Fibroblast of pulmonary artery (primary cell): ENCODE results near the gene MYLK.

Experiments used
- DNase-seq: peaks from one replicate; pipeline ENCODE4 v3.0.0-alpha.2; 2010; ENCODE audit warnings: low read depth
- H3K4me3 ChIP-seq: replicated peaks from 2 replicates; pipeline ENCODE4 v1.5.1; 2011; ENCODE audit warnings: low read depth, mild to moderate bottlenecking, control low read depth, low read length, moderate library complexity
- TF ChIP-seq, protein P1 (sequence below): IDR thresholded peaks from 2 replicates; pipeline ENCODE4 v1.5.1; 2011; ENCODE audit warnings: mild to moderate bottlenecking, control low read depth, low read length, inconsistent platforms; ENCODE audit errors: missing control alignments

Gene MYLK

DNA sequence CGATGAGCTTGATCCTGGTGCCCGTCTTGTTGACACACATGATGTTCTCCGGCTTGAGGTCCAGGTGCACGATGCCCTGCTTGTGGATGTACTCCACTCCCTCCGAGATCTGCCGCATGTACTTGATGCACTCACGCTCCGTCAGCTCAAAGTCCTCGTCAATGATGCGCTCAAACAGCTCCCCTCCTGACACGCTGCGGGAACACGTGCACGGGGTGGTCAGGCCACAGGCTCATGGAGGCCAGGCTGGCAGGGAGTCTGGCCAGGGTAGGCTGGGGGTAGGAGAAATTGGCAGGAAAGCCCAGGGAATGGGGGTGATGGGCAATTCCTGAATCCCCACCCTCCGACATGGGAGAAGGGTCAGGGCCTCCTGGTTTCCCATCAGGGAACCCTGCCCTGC is 243.8 kb downstream of the MYLK start:
- TF ChIP-seq, protein P1, sequence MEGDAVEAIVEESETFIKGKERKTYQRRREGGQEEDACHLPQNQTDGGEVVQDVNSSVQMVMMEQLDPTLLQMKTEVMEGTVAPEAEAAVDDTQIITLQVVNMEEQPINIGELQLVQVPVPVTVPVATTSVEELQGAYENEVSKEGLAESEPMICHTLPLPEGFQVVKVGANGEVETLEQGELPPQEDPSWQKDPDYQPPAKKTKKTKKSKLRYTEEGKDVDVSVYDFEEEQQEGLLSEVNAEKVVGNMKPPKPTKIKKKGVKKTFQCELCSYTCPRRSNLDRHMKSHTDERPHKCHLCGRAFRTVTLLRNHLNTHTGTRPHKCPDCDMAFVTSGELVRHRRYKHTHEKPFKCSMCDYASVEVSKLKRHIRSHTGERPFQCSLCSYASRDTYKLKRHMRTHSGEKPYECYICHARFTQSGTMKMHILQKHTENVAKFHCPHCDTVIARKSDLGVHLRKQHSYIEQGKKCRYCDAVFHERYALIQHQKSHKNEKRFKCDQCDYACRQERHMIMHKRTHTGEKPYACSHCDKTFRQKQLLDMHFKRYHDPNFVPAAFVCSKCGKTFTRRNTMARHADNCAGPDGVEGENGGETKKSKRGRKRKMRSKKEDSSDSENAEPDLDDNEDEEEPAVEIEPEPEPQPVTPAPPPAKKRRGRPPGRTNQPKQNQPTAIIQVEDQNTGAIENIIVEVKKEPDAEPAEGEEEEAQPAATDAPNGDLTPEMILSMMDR, result no peak
- H3K4me3 ChIP-seq, result no peak overlapping the region
- DNase-seq, result no peak

DNA sequence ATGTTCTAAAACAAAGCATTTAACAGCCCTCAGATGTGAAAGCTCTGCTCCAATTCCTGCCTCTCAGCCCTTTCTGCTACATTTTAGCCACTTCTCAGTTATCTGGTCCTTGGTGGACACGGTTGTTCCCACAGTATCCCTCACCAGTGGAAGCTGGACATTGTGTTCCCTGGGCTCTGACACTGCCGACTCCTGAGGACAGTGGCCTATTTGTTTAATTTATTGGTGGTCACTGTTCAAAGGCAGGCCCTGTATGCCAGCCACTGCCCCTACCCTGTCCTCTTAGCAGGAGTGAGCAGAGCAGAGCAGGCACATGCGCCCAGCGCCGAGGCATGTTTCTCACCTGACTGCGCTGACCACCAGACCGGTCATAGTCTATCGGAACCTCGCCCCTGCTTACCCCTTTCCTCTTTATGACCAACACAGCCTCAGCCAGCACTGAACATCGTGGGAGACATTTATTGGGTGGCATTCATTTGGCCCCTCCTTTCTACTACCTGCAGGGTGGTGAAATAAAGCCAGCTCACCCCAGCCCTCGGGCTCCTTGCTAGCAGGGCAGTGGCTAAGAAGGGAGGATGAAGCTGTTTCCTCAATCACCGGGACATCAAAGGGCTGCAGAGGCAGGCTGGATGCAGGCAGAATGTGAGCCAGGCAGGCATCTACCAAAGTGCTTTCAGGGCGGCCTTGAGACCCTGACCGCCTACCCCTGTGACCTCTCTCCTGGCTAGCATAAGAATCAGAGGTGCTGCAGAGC is 245.0 kb downstream of the MYLK start:
- TF ChIP-seq, protein P1, result no peak
- DNase-seq, result no peak
- no peak overlapping the region for H3K4me3 ChIP-seq

DNA sequence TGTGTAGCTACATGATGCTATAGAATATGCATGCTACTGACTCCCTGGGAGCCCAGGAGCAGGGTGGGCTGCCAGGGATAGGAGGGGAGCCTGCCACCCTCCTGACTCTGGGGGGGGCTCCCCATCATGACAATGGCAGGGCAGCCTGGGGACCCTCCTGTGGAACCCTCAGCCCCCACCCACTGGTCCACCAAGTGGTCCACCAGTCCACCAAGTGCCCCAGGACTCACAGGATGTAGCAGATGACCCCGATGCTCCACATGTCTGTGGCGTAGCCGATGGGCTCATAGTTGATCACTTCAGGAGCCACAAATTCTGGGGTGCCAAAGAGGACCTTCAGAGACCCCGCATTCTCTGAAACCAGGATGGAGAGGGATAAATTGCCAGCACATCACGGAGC is 246.3 kb downstream of the MYLK start:
- no peak for DNase-seq
- H3K4me3 ChIP-seq, result no peak overlapping the region
- TF ChIP-seq, protein P1, result no peak

DNA sequence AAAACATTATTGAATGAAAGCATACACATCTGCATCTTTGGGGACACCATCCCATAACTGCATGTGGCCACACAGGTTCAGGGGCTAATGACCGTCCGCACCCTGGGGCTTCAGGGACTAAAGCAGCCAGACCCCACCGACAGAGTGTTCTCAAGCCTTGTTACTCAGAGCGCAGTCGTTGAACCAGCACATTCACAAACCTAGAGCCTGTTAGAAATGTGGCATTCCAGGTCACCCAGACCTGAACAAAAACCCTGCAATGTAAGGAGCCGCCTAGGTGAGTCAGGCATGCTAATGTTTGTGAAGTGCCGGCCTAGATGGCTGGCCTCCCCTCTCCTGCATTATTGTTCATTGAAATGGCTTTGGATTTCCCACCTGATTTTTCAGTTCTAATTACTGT is 247.0 kb downstream of the MYLK start:
- TF ChIP-seq, protein P1, result no peak
- no peak for DNase-seq

DNA sequence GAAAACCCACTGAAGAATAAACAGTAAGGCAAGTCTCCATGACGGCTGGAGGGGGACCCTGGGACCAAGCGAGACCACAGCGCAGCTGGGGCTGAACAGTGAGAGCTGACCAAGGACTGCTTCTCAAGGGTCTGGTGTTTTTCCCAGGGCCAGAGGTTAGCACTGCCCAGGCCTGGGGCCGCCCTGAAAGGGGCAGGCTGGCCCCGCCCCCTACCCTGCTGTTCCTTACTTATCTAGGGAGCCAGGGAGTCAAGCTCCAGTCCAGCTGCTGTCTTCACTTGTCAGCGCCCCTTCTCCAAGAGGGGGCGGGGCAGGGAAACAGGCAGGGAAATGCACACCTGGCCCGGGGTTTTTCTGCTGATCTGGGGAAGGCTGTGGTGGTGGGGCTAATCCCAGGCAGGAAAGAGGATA is 247.7 kb downstream of the MYLK start:
- H3K4me3 ChIP-seq, result no peak overlapping the region
- DNase-seq, result no peak
- TF ChIP-seq, protein P1, result no peak

More for the DNA sequence above, 247.0 kb downstream of the MYLK start:
- H3K4me3 ChIP-seq, result no peak overlapping the region

DNA sequence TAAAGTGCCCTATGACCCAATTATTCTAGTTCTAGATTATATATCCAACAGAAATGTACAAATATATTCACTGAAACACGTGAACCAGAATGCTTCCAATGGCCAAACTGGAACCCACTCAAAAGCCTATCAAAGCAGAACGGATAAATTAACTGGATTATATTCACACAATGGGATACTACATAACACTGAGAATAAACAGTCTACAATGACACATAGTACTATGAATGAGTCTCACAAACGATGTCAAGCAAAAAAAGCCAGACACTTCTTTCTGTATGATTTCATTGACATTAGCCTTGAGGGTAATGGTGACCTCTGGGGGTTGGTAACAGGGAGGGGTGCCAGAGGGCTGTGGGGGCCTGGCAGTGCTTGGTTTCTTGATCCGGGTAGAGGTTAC is 248.4 kb downstream of the MYLK start:
- H3K4me3 ChIP-seq, result no peak overlapping the region
- TF ChIP-seq, protein P1, result no peak
- DNase-seq, result no peak

DNA sequence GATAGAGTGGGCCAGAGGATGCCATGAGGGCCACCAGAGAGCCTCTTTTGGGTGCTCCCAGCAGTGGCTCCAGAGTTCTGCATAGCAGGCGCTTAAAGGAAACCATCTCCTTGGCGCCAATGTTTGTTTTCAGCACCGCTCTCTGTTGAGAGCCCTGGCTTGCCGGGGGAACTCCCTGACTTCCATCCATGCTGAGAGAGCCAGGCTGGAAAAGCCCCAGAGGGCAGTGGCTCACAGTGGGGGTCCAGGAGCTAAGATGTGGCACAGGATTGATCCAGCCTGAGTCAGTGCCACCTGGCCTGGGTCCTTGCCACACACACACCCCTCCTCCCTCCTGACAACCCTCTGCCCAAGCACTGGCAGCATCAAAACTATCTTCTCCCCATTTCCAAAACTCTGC is 248.9 kb downstream of the MYLK start:
- H3K4me3 ChIP-seq, result no peak overlapping the region
- DNase-seq, result no peak
- TF ChIP-seq, protein P1, result no peak
